Adrenal gland (tissue), 5 donors: Measurements from ENCODE around the gene SNAPC4.

Source experiments
- CTCF ChIP-seq, 6 experiments: fragments of 450-650 bp in 4 of 6; fragments of 200-600 bp in 2 of 6; sonication (generic) in 1 of 6; IDR thresholded peaks; 1 replicate in 5 of 6; 2 replicates in 1 of 6; pipeline versions ENCODE4 v1.5.1 to v1.8.0; 2016 to 2021; ENCODE audit warnings: antibody characterized with exemption in 6 of 6, mild to moderate bottlenecking in 2 of 6, moderate library complexity in 1 of 6
- POLR2A ChIP-seq, 2 donors: fragments of 450-650 bp; IDR thresholded peaks; one replicate each; pipeline ENCODE4 v1.6.1; 2017; ENCODE audit warnings: antibody characterized with exemption in 2 of 2, mild to moderate bottlenecking in 2 of 2, moderate library complexity in 1 of 2
- donor health status: DM: no; HTN: no; CAD: no.

- TF ChIP-seq CTCF (IDR thresholded peaks at IDR 0.05) (no peak), POLR2A (IDR thresholded peaks at IDR 0.05) (no peak)
These were observed 24.9 kb upstream of the SNAPC4 start for GRCh38 chr9:136424750-136425362.
